OCI-LY1 (cell line): Measurements from ENCODE around the gene TMEM222.

ENCODE experiments used
- EZH2 ChIP-seq: fragments of 200-600 bp; sonication (generic), shearing (Covaris generic); IDR thresholded peaks from 2 replicates; pipeline ENCODE4 v1.8.0; 2017; ENCODE audit warnings: borderline replicate concordance, mixed run types, mild to moderate bottlenecking, antibody characterized with exemption, low read length, moderate library complexity, mixed read lengths
- TF ChIP-seq, protein P1 (sequence below): fragments of 200-600 bp; sonication (generic), shearing (Covaris generic); IDR thresholded peaks from 2 replicates; pipeline ENCODE4 v1.5.1; 2017; ENCODE audit warnings: mild to moderate bottlenecking, antibody characterized with exemption, low read length, moderate library complexity, mixed read lengths

DNA sequence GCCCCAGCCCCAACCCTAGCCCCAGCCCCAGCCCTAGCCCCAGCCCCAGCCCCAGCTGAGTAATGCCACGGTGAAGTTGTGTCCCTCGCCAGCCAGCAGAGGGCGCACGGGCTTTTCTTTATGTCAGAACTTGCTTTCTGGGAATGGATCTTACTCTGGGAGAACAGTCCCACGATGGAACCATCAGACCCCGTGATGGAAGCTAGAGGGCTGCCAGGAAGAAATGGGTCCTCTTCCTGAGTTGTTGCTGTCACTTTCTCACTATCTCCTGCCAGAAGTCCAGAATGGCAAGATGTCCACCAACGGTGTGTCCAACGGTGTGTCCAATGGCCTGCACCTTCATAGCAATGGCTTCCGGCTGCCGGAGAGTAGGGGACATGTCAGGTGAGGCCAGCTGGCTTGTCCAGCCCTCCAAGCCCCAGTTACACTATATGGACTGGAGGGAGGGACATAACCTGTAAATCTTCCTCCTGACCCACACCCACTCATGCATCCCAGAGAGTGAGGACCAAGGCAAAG lies 25.1 kb upstream of the TMEM222 start:
- TF ChIP-seq, protein P1, sequence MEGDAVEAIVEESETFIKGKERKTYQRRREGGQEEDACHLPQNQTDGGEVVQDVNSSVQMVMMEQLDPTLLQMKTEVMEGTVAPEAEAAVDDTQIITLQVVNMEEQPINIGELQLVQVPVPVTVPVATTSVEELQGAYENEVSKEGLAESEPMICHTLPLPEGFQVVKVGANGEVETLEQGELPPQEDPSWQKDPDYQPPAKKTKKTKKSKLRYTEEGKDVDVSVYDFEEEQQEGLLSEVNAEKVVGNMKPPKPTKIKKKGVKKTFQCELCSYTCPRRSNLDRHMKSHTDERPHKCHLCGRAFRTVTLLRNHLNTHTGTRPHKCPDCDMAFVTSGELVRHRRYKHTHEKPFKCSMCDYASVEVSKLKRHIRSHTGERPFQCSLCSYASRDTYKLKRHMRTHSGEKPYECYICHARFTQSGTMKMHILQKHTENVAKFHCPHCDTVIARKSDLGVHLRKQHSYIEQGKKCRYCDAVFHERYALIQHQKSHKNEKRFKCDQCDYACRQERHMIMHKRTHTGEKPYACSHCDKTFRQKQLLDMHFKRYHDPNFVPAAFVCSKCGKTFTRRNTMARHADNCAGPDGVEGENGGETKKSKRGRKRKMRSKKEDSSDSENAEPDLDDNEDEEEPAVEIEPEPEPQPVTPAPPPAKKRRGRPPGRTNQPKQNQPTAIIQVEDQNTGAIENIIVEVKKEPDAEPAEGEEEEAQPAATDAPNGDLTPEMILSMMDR, result peak; percentile 76
- no peak for TF ChIP-seq EZH2
